ENCODE data around the gene CETP.

DNA sequence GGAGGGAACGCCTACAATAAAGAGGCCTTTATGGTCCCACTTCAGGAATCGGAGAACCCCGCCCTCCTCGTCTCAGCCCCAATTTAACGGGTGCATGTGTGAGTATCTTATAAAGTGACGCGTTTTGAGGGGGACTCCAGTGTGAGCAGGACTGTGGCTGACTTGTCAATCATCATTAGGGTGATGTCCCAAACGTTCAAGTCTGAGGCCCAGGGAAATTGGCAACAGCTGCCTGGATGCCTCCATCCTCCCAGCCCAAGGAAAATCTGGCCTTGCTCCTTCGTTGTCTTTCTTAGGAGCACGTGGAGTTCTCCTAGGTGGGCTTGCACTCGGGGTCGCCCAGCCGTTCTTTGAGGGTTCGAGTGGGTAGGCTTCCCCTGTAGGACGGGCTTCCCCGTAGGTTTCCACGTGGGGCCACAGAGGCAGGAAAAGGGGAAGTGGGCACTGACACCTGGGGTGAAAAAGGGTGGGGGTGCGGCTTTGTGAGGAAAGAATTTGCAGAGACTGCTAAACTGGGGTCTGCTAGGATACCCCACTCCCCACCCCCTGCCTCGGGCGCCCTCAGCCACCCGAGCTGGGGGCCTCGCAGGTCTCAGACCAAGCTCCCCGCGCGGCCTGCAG lies 30.4 kb upstream of the CETP start:
- TF ChIP-seq, protein P1, sequence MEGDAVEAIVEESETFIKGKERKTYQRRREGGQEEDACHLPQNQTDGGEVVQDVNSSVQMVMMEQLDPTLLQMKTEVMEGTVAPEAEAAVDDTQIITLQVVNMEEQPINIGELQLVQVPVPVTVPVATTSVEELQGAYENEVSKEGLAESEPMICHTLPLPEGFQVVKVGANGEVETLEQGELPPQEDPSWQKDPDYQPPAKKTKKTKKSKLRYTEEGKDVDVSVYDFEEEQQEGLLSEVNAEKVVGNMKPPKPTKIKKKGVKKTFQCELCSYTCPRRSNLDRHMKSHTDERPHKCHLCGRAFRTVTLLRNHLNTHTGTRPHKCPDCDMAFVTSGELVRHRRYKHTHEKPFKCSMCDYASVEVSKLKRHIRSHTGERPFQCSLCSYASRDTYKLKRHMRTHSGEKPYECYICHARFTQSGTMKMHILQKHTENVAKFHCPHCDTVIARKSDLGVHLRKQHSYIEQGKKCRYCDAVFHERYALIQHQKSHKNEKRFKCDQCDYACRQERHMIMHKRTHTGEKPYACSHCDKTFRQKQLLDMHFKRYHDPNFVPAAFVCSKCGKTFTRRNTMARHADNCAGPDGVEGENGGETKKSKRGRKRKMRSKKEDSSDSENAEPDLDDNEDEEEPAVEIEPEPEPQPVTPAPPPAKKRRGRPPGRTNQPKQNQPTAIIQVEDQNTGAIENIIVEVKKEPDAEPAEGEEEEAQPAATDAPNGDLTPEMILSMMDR (conservative IDR thresholded peaks at IDR 0.05; ENCODE audit: low read depth, low read length), result no peak
- no peak for TF ChIP-seq EZH2 (IDR thresholded peaks at IDR 0.05; ENCODE audit: low read length, unreplicated experiment)
- no peak for TF ChIP-seq EZH2phosphoT487 (IDR thresholded peaks at IDR 0.05; ENCODE audit: borderline replicate concordance, low read length)

Measured in PC-3 (cell line).